ENCODE measurements around the gene FAM50B.

Gene FAM50B, protein sequence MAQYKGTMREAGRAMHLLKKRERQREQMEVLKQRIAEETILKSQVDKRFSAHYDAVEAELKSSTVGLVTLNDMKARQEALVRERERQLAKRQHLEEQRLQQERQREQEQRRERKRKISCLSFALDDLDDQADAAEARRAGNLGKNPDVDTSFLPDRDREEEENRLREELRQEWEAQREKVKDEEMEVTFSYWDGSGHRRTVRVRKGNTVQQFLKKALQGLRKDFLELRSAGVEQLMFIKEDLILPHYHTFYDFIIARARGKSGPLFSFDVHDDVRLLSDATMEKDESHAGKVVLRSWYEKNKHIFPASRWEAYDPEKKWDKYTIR

DNA sequence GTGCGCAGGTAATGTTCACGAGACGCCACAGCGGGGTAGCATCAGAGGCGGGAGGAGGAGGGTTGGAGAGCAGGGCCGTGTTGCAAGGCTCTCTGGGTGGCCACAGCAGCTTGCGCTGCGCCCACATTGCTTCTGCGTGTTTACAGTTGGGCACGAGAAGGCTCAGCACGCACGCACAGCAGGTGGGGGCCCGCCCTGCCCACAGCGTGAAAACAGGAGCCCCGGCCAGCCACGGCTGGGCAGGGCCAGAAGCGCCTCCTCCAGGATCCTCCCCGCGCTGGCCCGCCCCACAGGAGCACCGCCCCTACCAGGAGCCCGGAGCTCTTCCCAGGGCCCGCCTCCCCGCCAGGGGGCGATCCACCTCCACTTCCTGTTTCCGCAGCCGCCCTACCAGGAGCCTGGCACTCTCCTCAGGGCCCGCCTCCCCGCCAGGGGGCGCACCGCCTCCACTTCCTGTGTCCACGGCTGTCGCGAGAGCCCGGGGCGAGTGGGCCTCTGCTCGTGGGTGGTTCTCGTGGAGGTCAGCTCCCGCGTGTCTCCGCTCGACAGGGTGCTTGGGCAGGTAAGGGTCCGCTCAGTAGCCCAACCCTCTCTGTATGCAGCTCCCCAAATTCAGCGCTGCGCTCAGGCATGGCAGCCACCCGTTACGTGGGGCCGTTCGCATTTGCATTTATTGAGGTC is at the start of gene FAM50B:
FAM50B (plus strand) TSS at position 449 of the 681 bp plus-strand sequence. CDS start 439 bp downstream, outside the sequence.
- peak; percentile 76 for DNase-seq

DNA sequence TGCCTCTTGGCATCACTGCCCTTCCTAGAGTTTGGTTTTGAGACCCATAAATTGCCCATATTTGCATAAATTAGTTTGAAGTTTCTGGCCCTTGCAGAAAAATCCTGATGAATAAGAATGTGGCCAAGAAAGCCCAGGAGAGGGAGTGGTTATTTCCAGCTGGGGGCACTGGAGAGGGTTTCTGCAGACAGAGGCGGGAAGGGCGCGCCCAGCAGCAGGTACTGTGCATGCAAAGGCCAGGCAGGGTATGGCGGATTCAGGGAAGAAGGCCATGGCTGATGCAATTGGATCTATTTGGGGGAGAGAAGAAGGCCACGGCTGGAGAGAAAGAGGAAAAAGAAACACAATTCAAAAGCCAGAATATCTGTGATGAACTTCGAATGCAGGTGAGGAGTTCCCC is 49.5 kb upstream of the FAM50B start:
- DNase-seq = no peak

DNA sequence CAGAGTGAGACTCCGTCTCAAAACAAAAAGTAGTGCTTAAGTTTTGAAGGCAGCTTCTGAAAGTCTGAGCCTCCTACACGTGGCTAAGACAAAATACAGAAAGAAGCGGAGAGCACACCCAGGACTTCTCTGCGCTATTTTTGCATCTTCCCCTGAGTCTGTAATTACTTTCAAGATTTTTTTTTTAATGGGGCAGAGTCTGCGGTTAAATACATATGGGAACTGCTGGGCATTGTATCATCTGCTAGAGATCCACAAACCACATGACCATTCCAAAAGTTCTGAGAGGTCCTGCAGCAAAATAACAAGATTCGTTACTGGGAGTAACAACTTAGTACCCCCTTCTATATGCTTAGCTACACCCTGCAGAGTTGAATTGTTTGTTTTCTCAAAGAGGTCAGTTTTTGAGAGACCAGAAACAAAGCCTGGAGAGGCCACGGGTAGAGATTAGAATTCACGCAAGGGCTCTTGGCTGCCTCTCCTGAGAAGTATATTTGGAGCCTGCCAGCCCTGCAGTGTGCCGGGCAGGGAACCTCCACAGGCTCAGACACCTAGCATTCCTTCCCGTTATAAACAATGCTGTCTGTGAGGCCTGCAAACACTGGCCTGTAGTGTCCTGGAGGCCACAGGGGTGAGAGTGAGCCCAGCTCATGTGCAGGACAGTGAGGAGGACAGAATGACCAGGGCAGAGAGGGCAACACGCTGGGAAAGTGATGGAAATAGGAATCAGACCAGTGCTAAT is 48.2 kb upstream of the FAM50B start:
- no peak for DNase-seq

DNA sequence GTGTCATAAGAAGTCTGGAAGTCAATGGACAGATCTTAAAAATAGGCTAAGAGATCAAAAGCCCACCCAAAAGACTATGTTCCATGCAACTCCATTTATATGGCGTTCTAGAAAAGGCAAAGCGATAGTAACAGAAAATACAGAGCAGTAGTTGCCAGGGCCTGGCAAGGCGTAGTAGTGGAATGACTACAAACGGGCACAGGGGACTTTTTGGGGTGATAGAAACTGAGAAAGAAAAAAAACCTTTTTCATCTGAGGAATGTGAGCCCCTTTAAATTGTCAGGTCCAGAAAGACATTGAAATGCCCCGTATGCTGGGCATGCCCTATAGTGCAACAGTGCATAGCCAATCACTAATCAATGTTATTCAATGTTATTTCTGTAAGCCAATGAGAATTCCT is 47.2 kb upstream of the FAM50B start:
- DNase-seq = no peak

DNA sequence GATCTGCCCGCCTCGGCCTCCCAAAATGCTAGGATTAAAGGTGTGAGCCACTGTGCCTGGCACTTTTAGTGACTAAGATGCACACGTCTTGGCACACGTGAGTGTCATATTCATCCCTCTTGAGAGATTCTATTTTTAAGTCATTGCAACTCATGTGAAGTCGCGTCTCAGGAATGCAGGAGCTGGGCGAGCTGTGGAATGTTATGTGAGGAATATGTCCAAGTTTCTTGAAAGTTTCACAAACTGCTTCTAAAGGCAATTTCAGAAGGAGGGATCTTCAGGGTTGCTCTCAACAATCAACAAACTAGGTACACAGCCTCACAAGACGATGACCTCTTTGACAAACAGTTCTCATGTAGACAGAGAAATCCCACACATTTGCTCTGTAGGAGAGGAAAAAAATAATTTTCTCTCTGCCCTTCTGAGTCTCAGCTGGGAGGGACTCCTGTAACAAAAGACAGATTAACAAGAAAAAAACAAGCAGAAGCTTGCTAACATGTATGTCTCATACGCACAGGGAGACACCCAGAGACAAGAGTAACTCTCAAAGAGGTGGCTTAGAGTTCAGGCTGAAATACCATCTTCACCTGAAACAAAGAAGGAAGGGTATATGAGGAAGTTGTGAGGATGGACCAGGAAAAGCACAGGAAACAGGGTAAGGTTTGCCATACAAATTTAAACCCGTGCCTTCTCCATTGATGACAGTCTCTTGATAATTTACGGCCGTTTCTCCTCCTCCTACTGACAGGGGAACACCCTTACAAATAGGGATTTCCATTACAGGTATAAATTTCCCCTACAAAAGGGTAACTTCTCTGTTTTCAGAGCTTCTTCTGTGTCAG is 45.3 kb upstream of the FAM50B start:
- no peak for DNase-seq

DNA sequence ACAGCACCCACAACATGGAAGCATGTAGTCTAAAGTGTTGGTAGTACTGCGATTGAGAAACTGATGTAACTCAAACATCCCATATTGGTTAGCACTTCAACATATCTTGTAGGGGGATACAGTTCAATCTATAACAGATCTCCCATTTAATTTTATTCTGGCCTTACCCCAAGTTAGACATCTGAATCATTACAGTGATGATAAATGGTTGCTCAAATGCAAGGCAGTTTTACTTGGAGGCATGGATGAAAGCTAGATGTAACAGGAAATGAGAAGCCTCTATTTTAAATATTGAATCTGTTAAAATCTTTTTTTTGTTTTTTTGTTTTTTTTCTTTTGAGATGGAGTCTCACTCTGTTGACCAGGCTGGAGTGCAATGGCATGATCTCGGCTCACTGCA is 44.2 kb upstream of the FAM50B start:
- DNase-seq = no peak

DNA sequence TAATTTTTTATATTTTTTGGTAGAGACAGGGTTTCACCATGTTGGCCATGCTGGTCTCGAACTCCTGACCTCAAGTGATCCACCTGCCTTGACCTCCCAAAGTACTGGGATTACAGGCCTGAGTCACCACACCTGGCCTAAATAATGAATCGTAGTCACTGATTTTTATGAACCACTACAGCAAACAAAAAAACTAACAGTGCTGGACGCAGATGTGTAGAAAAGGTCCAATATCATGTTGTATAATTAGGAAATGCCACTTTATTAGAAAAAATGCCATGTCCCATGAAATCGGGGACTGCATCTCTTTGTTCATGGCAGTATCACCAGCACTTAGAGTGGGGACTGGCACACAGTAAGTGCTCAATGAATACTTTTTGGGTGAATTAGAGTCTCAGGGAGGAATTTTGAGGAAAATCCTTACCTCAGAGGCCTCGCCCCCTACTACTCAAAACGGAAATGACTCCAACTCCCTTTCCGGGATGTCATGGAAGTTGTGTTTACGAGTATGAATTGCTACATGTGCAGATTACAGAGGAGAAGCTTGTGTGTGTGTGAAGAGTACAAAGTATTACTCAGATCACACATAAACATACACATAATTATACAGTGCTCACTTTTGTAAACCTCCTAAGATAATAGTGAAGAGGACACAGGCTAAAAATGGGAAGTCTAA is 43.6 kb upstream of the FAM50B start:
- DNase-seq = no peak

DNA sequence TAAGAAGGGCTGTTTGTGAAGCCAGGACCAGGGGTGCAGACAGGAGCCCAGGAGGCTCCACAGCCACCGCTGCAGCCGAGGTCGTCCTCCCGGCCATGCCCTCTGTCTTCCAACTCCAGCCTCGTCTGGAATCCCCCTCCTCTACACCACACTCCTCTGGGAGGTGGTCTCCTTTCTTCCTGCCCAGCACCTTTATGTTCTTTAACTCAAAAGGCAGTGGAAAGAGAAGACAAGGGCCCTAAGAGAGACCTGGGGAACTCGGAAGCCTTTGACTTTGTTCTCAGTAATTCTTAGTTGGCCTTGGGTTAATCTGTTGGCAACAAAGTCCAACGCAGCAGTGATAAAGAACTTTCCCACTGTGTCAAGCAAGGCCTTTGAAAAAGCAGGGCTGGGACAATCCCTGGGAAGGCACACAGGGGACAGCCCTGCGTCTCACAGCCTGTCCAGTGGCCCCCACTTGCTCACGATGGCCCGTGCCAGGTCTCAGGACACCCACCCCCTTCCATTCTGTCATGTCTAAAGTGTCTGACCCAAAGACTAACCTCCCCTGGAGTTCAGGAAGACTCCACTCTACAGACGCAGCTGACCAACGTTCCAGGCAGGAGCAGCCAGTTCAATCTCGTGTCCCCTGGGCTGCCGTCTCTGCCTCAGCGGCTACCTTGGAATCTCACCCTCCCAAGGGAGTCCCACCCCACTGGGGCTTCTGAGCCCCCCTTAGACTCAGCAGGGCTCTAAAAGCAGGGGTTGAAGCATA is 42.8 kb upstream of the FAM50B start:
- DNase-seq = no peak

DNA sequence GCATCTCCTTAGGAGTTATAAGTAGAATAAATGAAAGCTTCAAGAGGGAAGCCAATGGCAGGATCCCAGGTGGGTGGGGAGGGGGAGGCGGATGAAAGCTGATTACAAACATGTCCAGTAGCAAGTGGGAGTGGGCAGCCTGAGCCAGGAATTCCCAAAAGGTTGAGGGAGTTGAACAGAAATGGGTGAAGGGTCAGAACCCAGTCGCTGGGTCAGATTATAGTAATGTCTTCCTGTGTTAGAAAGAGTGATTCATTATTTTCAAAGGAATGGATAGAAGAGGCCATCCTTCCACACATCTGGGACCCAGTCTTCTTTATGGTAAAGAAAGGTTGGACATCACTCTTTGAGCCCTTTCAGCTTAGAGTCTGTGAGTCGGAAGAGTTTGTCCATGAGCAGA is 41.0 kb upstream of the FAM50B start:
- no peak for DNase-seq

DNA sequence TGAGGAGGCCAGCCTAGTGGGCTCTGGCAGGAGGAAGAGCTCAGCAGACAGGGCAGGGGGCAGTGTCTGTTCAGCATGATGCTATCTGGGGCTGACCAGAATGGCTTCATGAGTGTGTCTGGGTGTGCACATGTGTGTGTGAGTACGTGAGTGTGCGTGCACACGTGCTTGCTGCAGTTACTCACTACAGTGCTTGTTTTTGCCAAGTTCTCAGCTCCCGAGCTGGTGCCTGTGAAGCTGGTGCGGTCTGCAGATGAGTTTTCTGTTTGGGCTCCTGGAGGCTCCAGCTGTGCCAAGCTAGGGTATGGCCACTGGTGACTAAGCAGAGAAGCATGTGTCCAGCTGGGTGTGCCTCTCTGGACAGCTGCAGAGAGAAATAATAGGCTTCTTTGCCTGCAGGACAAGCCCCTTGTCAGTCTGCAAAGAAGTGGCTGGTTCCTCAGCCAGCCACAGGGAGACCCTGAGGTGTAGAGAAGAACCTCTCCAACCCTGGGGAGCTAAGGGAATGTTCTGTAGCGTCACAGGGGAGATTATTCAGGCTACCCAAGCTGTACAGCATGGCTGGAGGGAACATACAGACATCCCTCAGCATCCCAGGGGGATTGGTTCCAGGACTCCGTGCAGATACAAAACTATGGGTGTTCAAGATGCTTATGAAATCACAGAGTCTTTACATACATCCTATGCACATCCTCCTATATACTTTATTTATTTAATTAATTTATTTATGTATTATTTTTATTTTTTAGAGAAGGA is 40.2 kb upstream of the FAM50B start:
- DNase-seq = no peak

DNA sequence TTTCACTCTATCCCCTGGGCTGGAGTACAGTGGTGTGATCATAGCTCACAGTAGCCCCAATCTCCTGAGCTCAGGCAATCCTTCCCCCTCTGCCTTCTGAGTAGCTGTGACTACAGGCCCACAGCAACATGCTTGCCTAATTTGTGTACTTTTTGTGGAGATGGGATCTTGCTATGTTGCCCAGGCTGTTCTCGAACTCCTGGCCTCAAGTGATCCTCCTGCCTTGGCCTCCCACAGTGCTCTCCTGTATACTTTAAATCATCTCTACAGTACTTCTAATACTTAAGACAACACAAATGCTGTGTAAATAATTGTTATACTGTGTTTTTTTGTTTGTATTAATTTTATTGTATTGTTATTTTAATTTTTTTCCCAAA is 39.7 kb upstream of the FAM50B start:
- no peak for DNase-seq

DNA sequence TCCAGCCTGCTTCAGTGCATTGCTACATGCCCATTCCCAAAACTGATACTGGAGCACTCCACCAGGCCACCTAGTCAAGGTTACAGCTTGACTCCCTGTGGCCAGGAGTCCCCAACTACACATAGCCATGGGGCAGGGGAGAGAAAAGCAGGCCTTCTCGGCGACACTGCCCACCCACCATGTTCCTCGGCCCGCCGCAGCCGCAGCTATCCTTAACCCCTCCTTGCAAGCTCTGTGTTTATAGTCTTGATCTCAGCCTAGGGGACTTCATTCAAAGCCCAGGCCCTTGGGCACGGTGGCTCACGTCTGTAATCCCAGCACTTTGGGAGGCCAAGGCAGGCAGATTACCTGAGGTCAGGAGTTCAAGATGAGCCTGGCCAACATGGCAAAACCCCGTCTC is 39.2 kb upstream of the FAM50B start:
- DNase-seq = no peak

DNA sequence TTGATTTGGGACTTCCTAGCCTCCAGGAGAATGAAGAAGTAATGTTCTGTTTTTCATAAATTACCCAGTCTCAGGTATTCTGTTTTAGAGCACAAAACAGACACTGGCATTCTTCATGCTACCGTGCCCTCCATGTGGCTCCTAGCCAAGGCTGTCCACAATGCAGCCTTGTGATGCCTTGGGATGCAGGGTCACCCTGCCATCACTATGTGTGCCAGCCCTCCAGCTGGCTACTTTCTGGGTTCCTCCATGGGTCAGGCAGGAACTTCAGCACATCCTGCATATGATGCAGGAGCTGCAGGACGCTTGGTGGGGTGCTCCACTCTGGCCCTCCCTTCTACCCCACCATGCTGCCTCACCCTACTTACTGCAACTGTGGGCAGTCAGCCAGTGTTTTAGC is 38.0 kb upstream of the FAM50B start:
- DNase-seq = no peak

DNA sequence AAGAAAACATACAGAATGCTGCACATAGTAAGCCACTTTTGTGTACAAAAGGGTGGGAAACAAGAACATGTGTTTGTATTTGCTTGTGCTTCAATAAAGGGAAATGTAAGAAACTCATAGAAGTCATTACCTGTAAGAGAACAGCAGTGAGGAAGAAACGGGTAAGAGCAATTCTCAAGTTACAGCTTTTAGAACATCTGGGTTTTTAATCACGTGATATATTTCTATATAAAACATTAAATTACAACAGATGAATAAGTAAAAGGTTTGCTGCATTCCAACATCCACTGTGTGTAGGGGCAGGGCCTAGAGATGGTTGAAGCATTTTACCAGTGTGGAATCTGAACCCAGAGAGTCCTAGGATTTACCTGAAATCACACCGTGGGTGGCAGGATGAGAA is 36.6 kb upstream of the FAM50B start:
- no peak for DNase-seq

DNA sequence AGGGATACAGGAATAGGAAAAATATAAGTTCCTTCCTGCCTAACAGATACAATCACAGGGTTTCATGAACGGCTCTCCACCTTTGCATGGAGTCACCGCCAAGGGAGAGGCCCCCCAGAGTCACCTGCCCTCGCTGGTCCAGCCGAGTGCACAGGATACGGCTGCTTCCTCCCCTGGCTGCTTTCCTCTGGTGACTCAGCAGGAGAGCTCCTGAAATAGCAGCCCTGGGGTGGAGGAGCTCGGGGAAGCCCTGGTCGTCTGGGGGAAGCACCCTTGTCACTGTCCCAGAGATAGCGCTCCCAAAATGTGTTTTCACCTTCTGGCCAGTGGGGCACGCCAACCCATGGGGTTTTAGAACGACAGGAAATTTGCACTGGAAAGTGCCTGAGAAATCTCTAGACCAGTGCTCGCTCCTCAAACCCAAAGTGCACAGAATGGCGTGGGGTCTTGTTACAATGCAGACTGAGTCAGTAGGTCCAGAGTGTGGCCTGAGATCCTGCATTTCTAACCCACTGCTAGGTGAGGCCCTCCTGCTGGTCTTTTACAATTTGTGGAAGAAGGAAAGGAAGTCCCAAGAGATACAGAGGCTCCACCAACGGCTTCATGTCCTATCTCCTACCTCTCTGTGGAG is 35.9 kb upstream of the FAM50B start:
- DNase-seq = no peak

DNA sequence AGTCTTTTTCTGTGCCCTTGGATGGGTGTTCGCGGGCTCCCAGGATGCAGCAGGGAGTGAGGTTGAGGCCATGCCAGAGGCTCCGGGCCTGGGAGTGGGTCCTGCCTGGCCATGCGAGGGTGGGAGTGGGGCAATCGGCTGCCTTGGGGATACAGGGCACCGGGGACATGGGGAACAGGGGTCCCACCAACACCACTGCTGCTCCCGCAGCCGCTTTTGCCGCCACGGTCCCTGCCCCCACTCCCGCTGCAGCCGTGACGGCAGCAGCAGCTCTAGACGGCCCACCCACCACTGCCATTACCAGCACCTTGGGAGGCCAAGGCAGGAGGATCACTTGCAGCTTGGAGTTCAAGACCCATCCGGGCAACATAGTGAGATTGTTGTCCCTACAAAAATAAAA is 35.3 kb upstream of the FAM50B start:
- no peak for DNase-seq

DNA sequence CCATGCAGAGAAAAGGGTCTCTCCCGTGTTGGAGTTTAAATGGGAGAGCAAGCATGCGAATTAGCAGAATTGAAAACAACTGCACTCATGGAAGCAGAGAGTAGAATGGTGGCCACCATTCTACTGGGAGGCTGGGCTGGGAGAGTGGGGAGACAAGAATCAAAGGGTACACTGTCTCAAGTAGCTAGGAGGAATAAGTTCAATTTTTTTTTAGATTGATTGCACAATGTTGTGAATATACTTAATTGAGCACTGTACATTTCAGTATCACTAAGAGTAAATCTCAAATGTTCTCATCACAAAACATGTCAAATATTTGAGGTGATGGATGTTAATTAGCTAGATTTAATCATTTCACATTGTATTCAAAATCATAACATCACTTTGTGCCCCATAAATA is 34.6 kb upstream of the FAM50B start:
- DNase-seq = no peak

DNA sequence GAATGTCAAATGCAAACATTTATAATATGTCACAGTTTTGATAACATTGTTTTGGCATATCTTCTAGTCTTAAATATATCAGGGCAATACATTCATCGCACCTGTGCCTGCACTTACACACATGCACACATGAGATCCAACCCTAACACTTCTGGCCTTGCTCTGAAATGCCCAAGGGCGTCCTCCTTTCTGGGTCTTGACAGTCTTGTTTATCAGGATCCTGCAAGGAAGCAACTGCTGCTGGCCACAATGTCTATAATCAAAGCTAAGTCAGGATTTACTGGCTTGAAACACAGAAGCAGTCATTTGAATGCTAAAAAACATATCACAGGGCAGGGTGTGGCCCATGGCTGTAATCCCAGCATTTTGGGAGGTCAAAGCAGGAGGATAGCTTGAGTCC is 32.9 kb upstream of the FAM50B start:
- DNase-seq = no peak

DNA sequence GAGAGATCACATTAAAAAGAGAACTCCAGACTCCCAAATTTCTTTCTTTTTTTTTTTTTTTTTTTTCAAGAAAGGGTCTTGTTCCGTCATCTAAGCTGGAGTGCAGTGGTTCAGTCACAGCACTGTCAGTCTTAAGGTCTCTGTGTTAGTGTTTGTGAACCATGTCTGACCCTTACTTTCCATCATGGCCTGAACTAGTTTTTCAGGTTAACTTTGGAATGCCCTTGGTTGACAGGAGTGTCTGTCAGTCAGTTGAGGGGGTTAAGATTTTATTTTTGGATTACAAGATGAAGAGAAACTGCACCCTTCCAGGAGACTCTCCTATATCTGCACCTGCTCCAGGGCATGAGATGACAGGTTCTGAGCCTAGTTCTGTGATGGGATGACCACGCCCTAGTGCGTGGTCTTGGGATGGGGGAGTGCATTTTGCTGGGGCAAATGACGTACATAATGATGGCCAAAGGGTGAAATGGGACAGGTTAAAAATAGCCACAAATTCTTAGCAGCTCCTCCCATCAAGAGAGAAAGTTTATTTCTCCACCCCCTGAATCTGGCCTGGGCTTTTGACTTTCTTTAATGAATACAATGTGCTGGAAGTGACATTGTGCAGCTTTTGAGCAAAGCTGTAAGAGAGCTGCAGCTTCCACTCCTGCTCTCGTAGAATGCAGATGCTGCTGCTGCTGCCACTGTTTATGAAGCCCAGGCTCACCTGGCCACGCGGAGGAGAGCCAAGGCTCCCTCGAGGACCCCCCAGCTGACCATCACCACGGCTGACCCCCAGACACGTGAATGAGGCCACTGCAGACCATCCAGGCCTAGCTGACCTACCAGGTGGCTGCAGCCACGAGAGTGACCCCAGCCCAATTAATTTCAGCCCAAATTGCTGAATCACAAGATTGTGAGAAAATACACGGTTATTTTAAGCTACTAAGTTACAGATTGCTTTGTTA is 29.7 kb upstream of the FAM50B start:
- no peak for DNase-seq
